ENCODE results near the gene FGD2.

Gene FGD2

DNA sequence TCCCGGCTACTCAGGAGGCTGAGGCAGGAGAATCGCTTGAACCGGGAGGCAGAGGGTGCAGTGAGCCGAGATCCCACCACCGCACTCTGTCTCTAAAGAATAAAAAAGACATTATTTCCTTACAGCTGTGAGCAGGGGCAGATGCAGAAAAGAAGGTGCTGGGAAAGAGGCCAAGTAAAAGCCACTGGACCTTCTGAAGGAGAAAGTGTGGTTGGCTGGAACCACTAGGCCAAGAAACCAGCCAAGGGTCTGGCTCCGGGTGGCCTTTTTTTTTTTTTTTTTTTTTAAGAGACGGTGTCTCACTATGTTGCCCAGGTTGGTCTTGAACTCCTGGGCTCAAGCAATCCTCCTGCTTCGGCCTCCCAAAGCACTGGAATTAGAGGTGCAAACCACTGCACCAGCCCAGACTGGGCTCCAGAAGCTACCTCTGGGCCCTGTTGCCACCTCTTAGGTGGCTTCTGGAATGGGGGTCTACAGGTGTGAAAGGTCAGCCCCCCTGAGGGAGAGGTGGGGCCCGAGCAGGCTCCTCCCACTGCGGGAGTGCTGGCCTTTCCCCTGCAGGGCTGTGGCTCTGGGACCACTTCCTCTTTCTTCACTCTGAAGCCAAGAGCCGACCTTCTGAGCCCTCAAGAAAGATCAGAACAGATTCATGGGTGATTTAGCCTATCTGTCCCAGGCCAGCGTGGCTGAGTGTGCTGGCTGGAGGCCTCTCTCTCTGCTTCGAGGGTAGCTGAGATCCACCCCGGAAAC lies at the start of gene FGD2:
Gene FGD2 (plus strand): TSS at position 595 of the 750 bp plus-strand sequence. CDS start 163 bp downstream, outside the sequence.
- TF ChIP-seq CTCF (IDR thresholded peaks at IDR 0.05): no peak

GRCh38 chr6:36955671-36956445 lies 49.6 kb upstream of the FGD2 start:
- no peak for TF ChIP-seq CTCF (IDR thresholded peaks at IDR 0.05)

DNA sequence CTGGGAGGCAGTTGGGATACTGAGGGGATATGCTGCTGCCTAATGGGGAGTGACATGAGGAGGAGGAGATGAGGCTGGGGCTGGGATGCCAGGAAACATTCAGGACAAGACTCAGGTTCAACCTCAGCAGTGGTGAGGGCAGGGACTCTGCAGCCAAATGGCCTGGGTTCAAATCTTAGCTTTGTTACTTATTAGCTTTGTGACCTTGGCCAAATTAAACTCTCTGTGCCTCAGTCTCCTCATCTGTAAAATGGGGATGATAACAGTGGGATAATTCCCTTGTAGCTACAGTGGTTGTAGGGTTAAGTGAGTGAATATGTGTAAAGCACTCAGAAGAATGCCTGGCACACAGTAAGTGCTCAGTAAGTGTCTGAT lies 49.0 kb upstream of the FGD2 start:
- no peak for TF ChIP-seq CTCF (IDR thresholded peaks at IDR 0.05)

DNA sequence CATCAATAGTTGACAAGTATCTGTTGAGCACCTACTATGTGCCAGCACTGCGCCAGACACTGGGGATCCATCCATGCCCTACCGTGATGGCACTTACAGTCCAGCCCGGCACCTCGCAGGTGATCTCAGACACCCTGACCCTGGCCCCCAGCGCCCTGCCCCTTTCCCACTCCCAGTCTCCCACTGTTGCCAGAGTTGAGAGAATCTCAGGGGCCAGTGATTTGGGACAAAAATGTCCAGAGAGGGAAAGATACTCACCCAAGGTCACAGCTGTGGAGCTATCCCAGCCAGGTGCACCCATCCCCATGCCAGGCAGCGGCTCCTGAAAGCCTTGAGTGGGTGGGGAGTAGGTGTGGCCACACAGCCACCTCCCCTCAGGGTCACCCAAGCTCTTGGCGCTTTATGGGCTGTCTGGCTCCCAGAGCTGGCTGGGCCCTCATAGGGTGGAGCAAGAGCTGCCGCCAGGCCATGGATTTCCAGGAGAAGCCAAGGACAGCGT lies 47.6 kb upstream of the FGD2 start:
- TF ChIP-seq CTCF (IDR thresholded peaks at IDR 0.05): no peak

GRCh38 chr6:36958775-36959554 lies 46.5 kb upstream of the FGD2 start:
- TF ChIP-seq CTCF (IDR thresholded peaks at IDR 0.05): no peak

GRCh38 chr6:36959555-36960250 lies 45.8 kb upstream of the FGD2 start:
- TF ChIP-seq CTCF (IDR thresholded peaks at IDR 0.05): no peak
